HUES6 (cell line): ENCODE data around the gene SPAG16.

Experiments
- H3K27ac ChIP-seq: 2 replicates; pipeline ENCODE4 v1.7.0; 2013; ENCODE audit warnings: low read depth, mild to moderate bottlenecking, low read length, inconsistent platforms
- H3K27me3 ChIP-seq: 2 replicates; pipeline ENCODE4 v1.6.1; 2013; ENCODE audit warnings: low read length; ENCODE audit not compliant: control insufficient read depth, insufficient read depth
- H3K36me3 ChIP-seq: 2 replicates; pipeline ENCODE4 v1.6.1; 2013; ENCODE audit warnings: low read length; ENCODE audit not compliant: control insufficient read depth, insufficient read depth
- H3K4me1 ChIP-seq: 2 replicates; pipeline ENCODE4 v1.6.1; 2013; ENCODE audit warnings: low read length; ENCODE audit not compliant: control insufficient read depth, insufficient read depth
- H3K4me3 ChIP-seq: 2 replicates; pipeline ENCODE4 v1.5.1; 2013; ENCODE audit warnings: low read depth, low read length
- H3K9ac ChIP-seq: one replicate; pipeline ENCODE4 v1.6.1; 2013; ENCODE audit warnings: mild to moderate bottlenecking, low read length
- H3K9me3 ChIP-seq: 2 replicates; pipeline ENCODE4 v1.6.1; 2013; ENCODE audit warnings: low read depth, low read length; ENCODE audit not compliant: control insufficient read depth, insufficient read depth

Gene SPAG16

DNA sequence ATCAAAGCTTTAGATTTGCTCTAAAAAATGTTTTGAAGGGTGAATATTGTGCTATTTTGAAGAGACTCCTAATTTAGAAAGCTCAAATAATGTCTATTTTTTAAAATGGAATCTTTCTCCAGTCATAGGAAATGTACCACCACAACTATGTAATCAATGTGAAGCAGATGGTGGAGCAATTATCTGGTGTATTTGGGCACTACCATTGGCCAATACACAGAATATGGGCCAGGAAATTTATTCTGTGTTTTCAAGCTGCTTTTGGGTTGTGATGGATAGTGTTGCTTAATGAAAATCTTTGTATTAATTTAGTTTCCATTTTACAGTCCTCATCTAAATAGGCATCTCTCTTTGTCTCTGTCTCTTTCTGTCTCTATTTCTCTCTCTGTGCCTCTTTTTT is 1109.5 kb downstream of the SPAG16 start:
- H3K9ac ChIP-seq = no peak overlapping the region

GRCh38 chr2:214395040-214395439 is 1110.8 kb downstream of the SPAG16 start:
- Histone ChIP-seq H3K9ac (no peak overlapping the region), H3K4me3 (no peak overlapping the region), H3K9me3 (no peaks in the 10 kb centered on the region), H3K36me3 (no peaks in the 10 kb centered on the region), H3K27ac (no peak overlapping the region), H3K4me1 (no peaks in the 10 kb centered on the region), H3K27me3 (no peaks in the 10 kb centered on the region)

More for the DNA sequence above, 1109.5 kb downstream of the SPAG16 start:
- Histone ChIP-seq H3K27me3 (no peaks in the 10 kb centered on the region), H3K9me3 (no peaks in the 10 kb centered on the region), H3K4me3 (no peak overlapping the region), H3K36me3 (no peaks in the 10 kb centered on the region), H3K4me1 (no peaks in the 10 kb centered on the region), H3K27ac (no peak overlapping the region)

- no peaks in the 10 kb centered on the region for H3K36me3 ChIP-seq
- H3K4me1 ChIP-seq = no peaks in the 10 kb centered on the region
- no peaks in the 10 kb centered on the region for H3K9me3 ChIP-seq
- no peaks in the 10 kb centered on the region for H3K27me3 ChIP-seq
- no peak overlapping the region for H3K9ac ChIP-seq
- no peak overlapping the region for H3K27ac ChIP-seq
- no peak overlapping the region for H3K4me3 ChIP-seq
Observed at GRCh38 chr2:214401580-214401979, 1117.3 kb downstream of the SPAG16 start.

GRCh38 chr2:214410128-214410775 is 1126.0 kb downstream of the SPAG16 start:
- no peaks in the 10 kb centered on the region for H3K4me1 ChIP-seq
- H3K4me3 ChIP-seq = no peak overlapping the region

DNA sequence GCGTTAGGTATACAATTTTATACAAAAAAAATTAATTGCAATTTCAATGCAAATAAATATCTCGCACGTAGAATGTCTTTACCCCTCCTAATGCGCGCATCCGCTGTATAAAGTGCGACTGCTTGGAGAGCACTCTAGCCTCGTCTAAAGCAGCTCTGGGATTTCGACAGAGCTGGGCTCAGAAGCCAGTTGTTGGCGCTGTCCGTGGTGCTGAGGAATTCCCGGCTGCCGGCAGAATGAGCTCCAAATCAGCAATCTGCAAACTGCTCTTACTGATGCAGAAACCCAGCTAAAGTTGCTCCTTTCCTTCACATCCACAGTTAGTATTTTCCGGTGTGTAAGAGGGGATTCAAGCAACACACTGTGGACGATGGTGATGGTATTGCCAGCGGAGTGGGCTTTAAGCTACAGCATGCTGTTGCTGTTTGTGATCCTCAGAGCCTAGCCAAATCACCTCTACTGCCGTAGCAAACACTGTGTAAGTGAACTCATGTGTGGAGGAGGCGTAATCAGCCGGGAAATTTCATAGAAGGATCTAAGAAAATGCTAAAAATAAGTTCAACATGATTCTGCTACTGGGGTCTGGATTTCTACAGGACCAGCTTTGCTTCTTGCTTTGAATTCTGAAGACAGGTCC is 1126.8 kb downstream of the SPAG16 start, which contains the start of gene VWC2L:
VWC2L (plus strand) TSS at position 137 of the 637 bp plus-strand sequence. CDS start 3,140 bp downstream, outside the sequence.
- Histone ChIP-seq H3K27ac (no peak within 1 kb of the TSS), H3K4me1 (no peaks in the 10 kb centered on the region), H3K4me3 (no peak within 1 kb of the TSS), H3K36me3 (no peaks in the 10 kb centered on the region), H3K9ac (no peak within 1 kb of the TSS), H3K27me3 (peaks cover 8% of the 10 kb centered on the region), H3K9me3 (no peaks in the 10 kb centered on the region)

More at GRCh38 chr2:214410128-214410775, 1126.0 kb downstream of the SPAG16 start:
- no peak overlapping the region for H3K9ac ChIP-seq
- H3K9me3 ChIP-seq = no peaks in the 10 kb centered on the region
- H3K36me3 ChIP-seq = no peaks in the 10 kb centered on the region
- peaks cover 8% of the 10 kb centered on the region for H3K27me3 ChIP-seq
- H3K27ac ChIP-seq = no peak overlapping the region

GRCh38 chr2:214412679-214413078 is 1128.4 kb downstream of the SPAG16 start:
- H3K27ac ChIP-seq = no peak overlapping the region
- no peak overlapping the region for H3K9ac ChIP-seq
- peaks cover 8% of the 10 kb centered on the region for H3K27me3 ChIP-seq

DNA sequence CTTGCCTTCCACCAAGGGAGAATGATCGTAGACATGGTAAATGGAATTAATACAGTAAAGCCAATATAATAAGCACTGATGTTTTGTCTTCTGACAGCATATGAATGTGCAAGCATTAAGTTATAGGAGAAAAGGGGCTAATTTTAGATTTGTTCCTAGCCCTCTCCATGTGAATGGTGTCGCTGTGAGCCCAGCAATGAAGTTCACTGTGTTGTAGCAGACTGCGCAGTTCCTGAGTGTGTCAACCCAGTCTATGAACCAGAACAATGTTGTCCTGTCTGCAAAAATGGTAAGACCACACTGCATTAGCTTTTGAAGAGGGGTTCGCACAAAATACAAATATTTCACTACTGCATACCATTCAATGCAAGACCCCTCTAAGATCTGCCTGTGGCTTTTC is 1152.2 kb downstream of the SPAG16 start:
- no peak overlapping the region for H3K4me3 ChIP-seq
- no peaks in the 10 kb centered on the region for H3K9me3 ChIP-seq
- no peaks in the 10 kb centered on the region for H3K36me3 ChIP-seq
- no peaks in the 10 kb centered on the region for H3K4me1 ChIP-seq
- H3K27me3 ChIP-seq = no peaks in the 10 kb centered on the region
- H3K27ac ChIP-seq = no peak overlapping the region
- no peak overlapping the region for H3K9ac ChIP-seq

More at GRCh38 chr2:214412679-214413078, 1128.4 kb downstream of the SPAG16 start:
- Histone ChIP-seq H3K4me1 (no peaks in the 10 kb centered on the region), H3K4me3 (no peak overlapping the region), H3K9me3 (no peaks in the 10 kb centered on the region), H3K36me3 (no peaks in the 10 kb centered on the region)

- H3K27ac ChIP-seq = no peak overlapping the region
- H3K9ac ChIP-seq = no peak overlapping the region
- no peaks in the 10 kb centered on the region for H3K9me3 ChIP-seq
- H3K36me3 ChIP-seq = no peaks in the 10 kb centered on the region
- no peak overlapping the region for H3K4me3 ChIP-seq
- no peaks in the 10 kb centered on the region for H3K27me3 ChIP-seq
- H3K4me1 ChIP-seq = 0 out of 2 replicates have a peak, but pooled peaks cover 3% of the 10 kb centered on the region
Observed at GRCh38 chr2:214450118-214450894, 1166.0 kb downstream of the SPAG16 start.

GRCh38 chr2:214451516-214452275 is 1167.4 kb downstream of the SPAG16 start:
- no peak overlapping the region for H3K4me3 ChIP-seq
- no peaks in the 10 kb centered on the region for H3K9me3 ChIP-seq
- no peaks in the 10 kb centered on the region for H3K36me3 ChIP-seq
- H3K27me3 ChIP-seq = no peaks in the 10 kb centered on the region
- H3K4me1 ChIP-seq = 0 out of 2 replicates have a peak, but pooled peaks cover 3% of the 10 kb centered on the region
- H3K27ac ChIP-seq = no peak overlapping the region
- no peak overlapping the region for H3K9ac ChIP-seq
